MM.1S (cell line): ENCODE measurements around the gene RELN.

Experiments used
- CTCF ChIP-seq: fragments of 300-600 bp; sonication (generic); IDR thresholded peaks from 2 replicates; pipeline ENCODE4 v1.5.1; 2016; ENCODE audit warnings: antibody characterized with exemption, low read length, mixed read lengths
- EZH2phosphoT487 ChIP-seq: fragments of 300-600 bp; sonication (generic); IDR thresholded peaks from 2 replicates; pipeline ENCODE4 v1.6.1; 2018; ENCODE audit warnings: antibody characterized with exemption, low read length

GRCh38 chr7:103644319-103644718 is 345.1 kb downstream of the RELN start:
- TF ChIP-seq CTCF (no peak), EZH2phosphoT487 (no peak)
